Measurements from ENCODE around the gene SELENBP1. TPM values are rescaled to one million over a fixed set of nuclear protein-coding genes. Genes with fewer than 3 reads are reported as not detected.
"Not testable (repeated sequence)": the region's sequence is repeated elsewhere in the genome, so short reads cannot be mapped to it uniquely, and the experiment has no call there.

Gene SELENBP1
- total RNA-seq, 2 experiments from 2014 or later = not detected

DNA sequence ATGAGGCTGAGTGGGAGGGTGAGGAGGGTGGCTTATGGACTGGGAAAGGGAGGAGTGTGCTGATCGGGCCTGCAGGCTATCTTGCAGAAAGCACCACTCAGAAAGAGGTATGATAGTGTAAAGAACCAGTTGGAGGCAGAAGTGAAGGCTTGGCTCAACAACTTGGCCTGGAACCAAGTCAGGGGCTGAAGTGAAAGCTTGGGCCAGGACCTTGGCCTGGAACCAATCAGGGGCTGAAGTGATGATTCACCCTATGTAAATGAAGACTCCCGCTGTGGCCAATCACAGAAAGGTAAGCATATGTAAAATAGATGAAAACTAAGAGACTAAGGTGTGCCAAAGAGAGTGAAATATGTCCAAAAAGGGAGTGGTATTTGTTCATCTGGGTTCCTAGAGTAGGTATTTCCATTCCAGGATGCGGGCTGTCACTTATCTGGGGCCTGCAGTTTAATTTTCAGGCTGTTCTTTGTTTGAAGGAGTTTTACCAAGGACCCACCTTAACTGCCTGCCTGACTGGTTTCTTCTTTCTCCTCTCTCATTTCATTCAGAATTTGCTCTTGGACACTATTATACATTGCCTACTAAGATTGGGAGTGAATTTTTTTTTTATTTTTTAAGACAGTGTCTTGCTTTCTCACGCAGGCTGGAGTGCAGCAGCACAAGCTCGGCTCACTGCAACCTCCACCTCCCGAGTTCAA is 20.3 kb downstream of the SELENBP1 start:
- DNase-seq = no peak
- no peaks in the 10 kb centered on the region for H3K9me3 Mint-ChIP-seq
- H3K4me3 Mint-ChIP-seq = no peak overlapping the region
- no peaks in the 10 kb centered on the region for H3K36me3 Mint-ChIP-seq
- peaks cover 10% of the 10 kb centered on the region for H3K4me1 Mint-ChIP-seq (ENCODE audit: low read depth)
- ChIA-PET CTCF (interaction anchor here (1.5 to 4.6 kb wide), 3 partner anchors 12 to 51 kb away, joined by 4 to 31 read pairs (median 7); no protein-coding TSS in a partner anchor), POLR2A (no interaction called here)
- no peaks in the 10 kb centered on the region for H3K27me3 Mint-ChIP-seq
- intact Hi-C loops (cut with micrococcal nuclease) = no loop called here
- H3K27ac Mint-ChIP-seq = no peak overlapping the region

DNA sequence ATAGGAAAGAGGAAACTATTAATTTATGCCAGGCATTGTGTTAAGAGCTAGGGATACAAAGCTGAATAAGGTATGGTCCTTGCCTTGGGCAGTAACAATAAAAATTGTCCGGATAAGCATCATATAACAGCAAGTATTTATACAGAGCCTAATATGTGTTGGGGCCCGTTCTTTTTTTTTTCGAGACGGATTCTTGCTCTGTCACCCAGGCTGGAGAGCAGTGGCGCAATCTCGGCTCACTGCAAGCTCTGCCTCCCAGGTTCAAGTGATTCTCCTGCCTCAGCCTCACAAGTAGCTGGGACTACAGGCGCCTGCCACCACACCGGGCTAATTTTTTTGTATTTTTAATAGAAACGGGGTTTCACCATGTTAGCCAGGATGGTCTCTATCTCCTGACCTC is 22.2 kb downstream of the SELENBP1 start:
- POLR2A ChIA-PET; DNase-seq; H3K9me3 Mint-ChIP-seq; H3K27me3 Mint-ChIP-seq; H3K36me3 Mint-ChIP-seq; H3K4me3 Mint-ChIP-seq; intact Hi-C loops (cut with micrococcal nuclease); H3K27ac Mint-ChIP-seq: not testable (repeated sequence)
- peaks cover 22% of the 10 kb centered on the region for H3K4me1 Mint-ChIP-seq (ENCODE audit: low read depth)
- CTCF ChIA-PET = interaction anchor here (2.2 to 4.6 kb wide), 2 partner anchors 10 to 49 kb away, joined by 7 to 31 read pairs; no protein-coding TSS in a partner anchor

DNA sequence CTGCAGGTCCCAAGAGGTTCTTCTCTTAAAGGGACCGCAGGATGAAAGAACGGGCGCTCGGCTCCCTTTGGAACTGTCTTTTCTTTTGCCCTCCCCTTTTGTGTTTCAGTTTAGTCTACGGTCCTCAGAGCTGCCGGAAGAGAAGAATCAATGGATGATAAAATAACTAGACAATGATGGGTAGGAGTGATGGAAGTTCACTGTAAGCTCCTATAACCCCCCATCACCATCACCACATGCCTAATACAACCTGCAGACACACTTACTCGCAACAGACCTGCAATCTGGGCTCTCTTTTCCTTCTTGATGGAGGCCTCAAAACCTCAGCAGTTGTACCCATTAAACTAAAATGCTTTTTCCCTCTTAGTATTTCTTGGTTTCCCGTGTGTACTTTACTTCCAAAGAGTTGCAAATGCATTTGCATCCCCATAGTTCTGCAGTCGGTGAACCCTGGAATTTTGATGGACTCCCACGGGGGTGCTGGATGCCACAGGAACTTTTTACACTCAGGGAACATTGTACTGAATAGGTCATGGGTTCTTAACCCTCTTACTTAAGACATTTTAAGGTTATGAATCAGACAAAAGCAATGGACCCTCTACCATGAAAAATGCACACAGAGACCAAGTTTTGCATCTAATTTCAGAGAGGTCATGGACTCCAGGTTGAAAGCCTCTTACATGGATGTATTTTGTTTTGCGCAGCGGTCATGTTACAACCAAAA is 24.8 kb downstream of the SELENBP1 start:
- H3K36me3 Mint-ChIP-seq = peaks cover 11% of the 10 kb centered on the region
- H3K27me3 Mint-ChIP-seq = no peaks in the 10 kb centered on the region
- H3K9me3 Mint-ChIP-seq = no peaks in the 10 kb centered on the region
- CTCF ChIA-PET = interaction anchor here (0.6 to 1.0 kb wide), 3 partner anchors 20 to 192 kb away, joined by 3 read pairs; partner anchors contain the start of gene PI4KB
- H3K4me1 Mint-ChIP-seq (ENCODE audit: low read depth) = peaks cover 32% of the 10 kb centered on the region
- intact Hi-C loops (cut with micrococcal nuclease) = loop anchor here (1.0 to 10.0 kb wide), 8 partner anchors 20 to 485 kb away; partner anchors contain the start of genes MRPL9, PI4KB, PIP5K1A and POGZ
- POLR2A ChIA-PET = interaction anchor here (0.6 to 1.1 kb wide), 3 partner anchors 20 to 66 kb away, joined by 3 read pairs; partner anchors contain the start of gene PI4KB
- no peak for DNase-seq
- H3K4me3 Mint-ChIP-seq = peak overlapping the region; percentile 89
- peak overlapping the region; percentile 92 for H3K27ac Mint-ChIP-seq

DNA sequence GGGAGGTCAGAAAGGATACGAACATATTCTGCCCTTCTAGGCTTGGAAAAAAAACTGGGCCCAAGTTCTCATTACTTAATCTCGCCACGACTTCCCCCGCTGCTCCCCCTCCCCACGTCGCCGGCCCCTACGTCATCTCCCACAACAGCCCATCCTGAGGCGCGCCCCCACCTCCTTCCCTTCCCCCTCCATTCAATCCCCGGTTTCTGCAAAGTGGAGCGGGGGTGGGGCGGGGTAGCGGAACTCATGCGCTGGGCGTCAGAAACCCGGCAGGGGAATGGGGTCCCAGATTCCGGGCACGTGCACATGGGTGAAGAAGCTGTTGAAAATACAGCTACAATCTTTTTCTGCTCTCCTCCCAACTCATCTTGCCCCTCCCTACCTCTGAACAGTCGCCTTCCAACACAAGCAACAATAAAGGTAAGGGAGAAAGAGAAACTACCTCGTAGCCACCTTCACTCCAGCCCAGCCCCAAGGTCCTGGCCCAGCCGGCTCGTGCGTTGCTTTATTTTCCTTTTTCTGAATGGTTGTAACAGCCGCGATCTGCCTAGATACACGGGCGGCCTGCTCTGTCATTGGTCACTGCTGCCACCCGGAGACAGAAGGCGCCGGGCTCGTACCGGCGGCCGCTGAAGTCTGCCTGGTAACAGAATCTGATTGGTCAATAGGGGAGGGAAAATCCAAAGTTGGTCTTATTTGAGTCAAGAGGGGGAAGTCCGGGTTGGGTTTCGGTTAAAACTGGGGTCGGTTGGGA is 25.6 kb downstream of the SELENBP1 start, which contains the start of gene RFX5:
RFX5 (minus strand) TSS at position 484 of the 754 bp plus-strand sequence. CDS start 932 bp downstream, outside the sequence.
- Mint-ChIP-seq H3K4me3 (peak within 1 kb of the TSS; percentile 89), H3K27ac (peak within 1 kb of the TSS; percentile 92), H3K4me1 (ENCODE audit: low read depth) (peaks cover 32% of the 10 kb centered on the region), H3K27me3 (no peaks in the 10 kb centered on the region), H3K9me3 (no peaks in the 10 kb centered on the region), H3K36me3 (peaks cover 12% of the 10 kb centered on the region)
- peak; percentile 97 for DNase-seq
- intact Hi-C loops (cut with micrococcal nuclease) = loop anchor here (1.0 to 10.0 kb wide), 8 partner anchors 20 to 485 kb away; partner anchors contain the start of genes MRPL9, PI4KB, PIP5K1A and POGZ
- POLR2A ChIA-PET = interaction anchor here (1.0 to 1.1 kb wide), 2 partner anchors 19 to 65 kb away, joined by 3 read pairs; partner anchors contain the start of gene PI4KB
- CTCF ChIA-PET = interaction anchor here (0.9 to 1.0 kb wide), 2 partner anchors 19 to 46 kb away, joined by 3 read pairs; partner anchors contain the start of gene PI4KB

DNA sequence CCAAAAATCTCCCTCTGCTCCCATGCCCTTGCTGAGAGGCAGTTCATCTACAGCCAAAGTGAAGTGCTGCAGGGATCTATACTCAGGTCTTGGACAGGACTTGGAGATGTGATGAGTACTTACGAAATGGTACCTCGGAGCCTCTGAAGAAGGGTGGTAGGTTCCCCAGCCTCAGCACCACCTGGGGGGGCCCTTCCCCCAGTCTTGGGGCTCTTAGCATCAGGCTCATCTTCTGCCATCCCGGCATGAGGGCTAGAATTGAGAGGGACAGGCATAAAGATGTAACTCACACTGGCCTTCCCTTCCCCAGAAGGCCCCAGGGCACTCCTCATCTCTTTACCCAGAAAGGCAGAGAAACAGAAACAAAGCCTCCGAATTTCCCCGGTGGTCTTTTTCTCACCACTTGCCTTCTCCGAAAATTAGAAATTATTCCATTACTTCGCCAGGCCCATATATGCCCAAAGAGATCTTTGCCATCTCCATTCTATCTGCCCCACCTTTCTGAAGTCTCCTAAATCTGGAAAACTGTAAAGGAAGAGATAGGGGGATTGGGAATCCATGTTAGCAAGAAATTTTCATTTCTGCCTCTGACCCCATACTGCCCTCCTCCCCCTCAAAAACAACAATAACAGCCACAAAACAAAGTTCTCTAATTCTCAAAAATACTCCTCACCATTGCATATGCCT is 26.3 kb downstream of the SELENBP1 start:
- Mint-ChIP-seq H3K27ac (peak overlapping the region; percentile 92), H3K9me3 (no peaks in the 10 kb centered on the region), H3K27me3 (no peaks in the 10 kb centered on the region), H3K4me3 (peak overlapping the region; percentile 89), H3K36me3 (peaks cover 12% of the 10 kb centered on the region), H3K4me1 (ENCODE audit: low read depth) (peaks cover 32% of the 10 kb centered on the region)
- intact Hi-C loops (cut with micrococcal nuclease) = loop anchor here (2.0 to 10.0 kb wide), 4 partner anchors 113 to 486 kb away; partner anchors contain the start of genes MRPL9, PIP5K1A, POGZ and RORC
- ChIA-PET CTCF (interaction anchor here (1.0 to 2.6 kb wide), 2 partner anchors 45 to 46 kb away, joined by 3 to 18 read pairs; no protein-coding TSS in a partner anchor), POLR2A (interaction anchor here (0.6 to 1.5 kb wide), 3 partner anchors 12 to 65 kb away, joined by 3 to 4 read pairs (median 4); no protein-coding TSS in a partner anchor)
- peak; percentile 33 for DNase-seq

DNA sequence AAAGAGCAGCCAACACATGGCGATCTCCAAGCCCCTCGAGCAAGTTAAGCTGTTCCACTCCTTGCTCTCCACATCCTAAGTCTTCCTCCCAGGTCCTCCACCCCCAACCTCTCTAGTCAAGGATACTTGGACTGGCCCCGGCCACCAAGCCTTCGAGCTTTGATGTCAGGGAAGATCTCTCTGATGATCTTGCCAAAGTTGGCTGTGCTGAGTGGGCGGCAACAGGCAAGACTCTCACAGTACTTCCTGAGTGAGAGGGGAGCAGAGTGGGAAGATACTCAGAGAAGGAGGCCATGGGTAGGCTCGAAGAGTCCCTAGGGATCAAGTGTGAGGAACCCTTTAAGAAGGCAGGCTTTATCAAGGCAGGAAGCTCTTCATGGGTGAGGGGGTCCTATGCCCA is 28.2 kb downstream of the SELENBP1 start:
- Mint-ChIP-seq H3K27ac (peak overlapping the region; percentile 43), H3K4me1 (ENCODE audit: low read depth) (peaks cover 40% of the 10 kb centered on the region), H3K27me3 (no peaks in the 10 kb centered on the region), H3K9me3 (no peaks in the 10 kb centered on the region), H3K4me3 (no peak overlapping the region), H3K36me3 (peaks cover 12% of the 10 kb centered on the region)
- ChIA-PET CTCF (interaction anchor here (1.5 to 6.2 kb wide), 6 partner anchors 10 to 93 kb away, joined by 3 to 88 read pairs (median 6); partner anchors contain the start of gene PI4KB), POLR2A (interaction anchor here (1.0 to 1.8 kb wide), 2 partner anchors 32 to 55 kb away, joined by 3 to 5 read pairs; partner anchors contain the start of gene PSMB4)
- intact Hi-C loops (cut with micrococcal nuclease) = loop anchor here (10.0 kb wide), 1 partner anchor 421 kb away; the partner anchor contains the start of gene MRPL9
- no peak for DNase-seq

DNA sequence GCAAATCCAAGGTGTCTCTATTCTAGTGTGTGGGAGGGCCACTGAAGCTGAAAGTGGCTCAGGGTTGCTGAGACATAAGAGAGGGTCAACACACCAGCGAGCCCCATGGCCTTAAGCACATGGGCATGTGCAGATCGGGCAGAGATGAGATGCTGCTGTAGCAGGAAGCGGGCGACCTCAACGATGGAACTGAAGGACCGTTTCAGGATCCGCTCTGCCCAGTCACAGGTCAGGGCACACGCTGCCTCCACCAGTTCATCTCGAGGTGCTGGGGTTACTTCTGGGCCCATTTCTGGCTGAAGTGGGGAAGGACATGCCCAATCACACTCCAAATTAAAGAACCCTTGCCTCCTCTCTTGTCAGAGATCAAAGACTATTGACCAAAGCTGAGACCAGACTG is 28.9 kb downstream of the SELENBP1 start:
- intact Hi-C loops (cut with micrococcal nuclease) = loop anchor here (10.0 kb wide), 1 partner anchor 421 kb away; the partner anchor contains the start of gene MRPL9
- Mint-ChIP-seq H3K4me1 (ENCODE audit: low read depth) (peaks cover 40% of the 10 kb centered on the region), H3K4me3 (no peak overlapping the region), H3K36me3 (peaks cover 12% of the 10 kb centered on the region), H3K27me3 (no peaks in the 10 kb centered on the region), H3K9me3 (no peaks in the 10 kb centered on the region), H3K27ac (peak overlapping the region; percentile 55)
- CTCF ChIA-PET = interaction anchor here (0.6 to 6.2 kb wide), 5 partner anchors 10 to 318 kb away, joined by 3 to 88 read pairs (median 6); no protein-coding TSS in a partner anchor
- POLR2A ChIA-PET = interaction anchor here (1.8 kb wide), 1 partner anchor 32 kb away, joined by 5 read pairs; no protein-coding TSS in a partner anchor
- no peak for DNase-seq

DNA sequence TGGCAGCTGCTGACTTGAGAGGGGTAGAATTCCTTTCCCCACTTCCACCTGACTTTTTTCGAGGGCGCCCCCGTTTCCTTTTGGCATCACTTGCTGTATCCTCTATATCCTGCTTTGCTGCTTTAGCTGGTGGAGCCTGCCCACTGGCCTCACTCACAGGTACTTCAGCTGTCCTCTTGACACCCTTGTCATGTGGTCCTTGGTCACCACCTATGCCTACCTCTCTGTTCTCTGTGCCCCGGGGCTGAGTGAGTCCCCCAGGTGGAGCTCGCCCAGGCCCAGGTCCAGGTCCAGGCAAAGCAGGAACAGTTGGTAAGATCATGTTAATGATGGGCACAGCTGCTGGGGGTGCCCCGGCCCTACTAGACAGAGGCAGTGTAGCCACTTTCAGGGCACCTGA is 29.9 kb downstream of the SELENBP1 start:
- Mint-ChIP-seq H3K27me3 (no peaks in the 10 kb centered on the region), H3K27ac (no peak overlapping the region), H3K36me3 (peaks cover 12% of the 10 kb centered on the region), H3K9me3 (no peaks in the 10 kb centered on the region), H3K4me3 (no peak overlapping the region), H3K4me1 (ENCODE audit: low read depth) (peaks cover 34% of the 10 kb centered on the region)
- ChIA-PET CTCF (interaction anchor here (0.6 to 11.2 kb wide), 5 partner anchors 9 to 317 kb away, joined by 3 to 229 read pairs (median 4); no protein-coding TSS in a partner anchor), POLR2A (interaction anchor here (0.6 kb wide), 1 partner anchor 40 kb away, joined by 3 read pairs; no protein-coding TSS in a partner anchor)
- no peak for DNase-seq
- intact Hi-C loops (cut with micrococcal nuclease) = loop anchor here (10.0 kb wide), 1 partner anchor 422 kb away; the partner anchor contains the start of gene MRPL9

DNA sequence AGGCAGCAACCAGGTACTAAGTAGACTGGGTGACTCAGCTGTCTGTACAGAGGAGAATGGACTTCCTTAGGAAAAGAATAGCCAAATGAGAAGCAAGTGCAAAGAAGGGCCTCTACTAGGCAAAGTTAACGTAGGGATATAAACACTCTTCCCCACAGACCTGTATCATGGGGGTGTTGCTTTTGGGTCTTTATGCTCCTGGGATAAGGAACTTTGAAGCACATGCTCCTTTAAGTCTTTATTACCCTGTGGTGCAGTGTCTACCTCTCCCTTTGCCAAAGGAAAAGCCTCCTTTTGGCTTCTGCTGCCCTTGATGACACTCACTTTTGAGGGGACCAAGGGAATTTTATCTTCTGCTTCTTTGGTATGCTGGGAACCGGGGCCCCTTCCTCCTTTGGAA is 30.5 kb downstream of the SELENBP1 start:
- no peak overlapping the region for H3K4me3 Mint-ChIP-seq
- intact Hi-C loops (cut with micrococcal nuclease) = loop anchor here (10.0 kb wide), 1 partner anchor 423 kb away; the partner anchor contains the start of gene MRPL9
- H3K36me3 Mint-ChIP-seq = peaks cover 12% of the 10 kb centered on the region
- H3K4me1 Mint-ChIP-seq (ENCODE audit: low read depth) = peaks cover 30% of the 10 kb centered on the region
- no peak for DNase-seq
- no peak overlapping the region for H3K27ac Mint-ChIP-seq
- ChIA-PET POLR2A (no interaction called here), CTCF (interaction anchor here (1.6 to 11.2 kb wide), 5 partner anchors 9 to 242 kb away, joined by 4 to 229 read pairs (median 48); no protein-coding TSS in a partner anchor)
- H3K9me3 Mint-ChIP-seq = no peaks in the 10 kb centered on the region
- H3K27me3 Mint-ChIP-seq = no peaks in the 10 kb centered on the region

Measured in activated CD4-positive, alpha-beta memory T cell treated with anti-CD3 and anti-CD28 coated beads for 36 hours (primary cell).